ENCODE data around the gene METRN. TPM values are rescaled to one million over a fixed set of nuclear protein-coding genes. Genes with fewer than 3 reads are reported as not detected.

The METRN gene
- total and polyA plus RNA-seq, 3 donors from 2014 or later, result 21.0 to 50.6 (median 34.9) TPM

DNA sequence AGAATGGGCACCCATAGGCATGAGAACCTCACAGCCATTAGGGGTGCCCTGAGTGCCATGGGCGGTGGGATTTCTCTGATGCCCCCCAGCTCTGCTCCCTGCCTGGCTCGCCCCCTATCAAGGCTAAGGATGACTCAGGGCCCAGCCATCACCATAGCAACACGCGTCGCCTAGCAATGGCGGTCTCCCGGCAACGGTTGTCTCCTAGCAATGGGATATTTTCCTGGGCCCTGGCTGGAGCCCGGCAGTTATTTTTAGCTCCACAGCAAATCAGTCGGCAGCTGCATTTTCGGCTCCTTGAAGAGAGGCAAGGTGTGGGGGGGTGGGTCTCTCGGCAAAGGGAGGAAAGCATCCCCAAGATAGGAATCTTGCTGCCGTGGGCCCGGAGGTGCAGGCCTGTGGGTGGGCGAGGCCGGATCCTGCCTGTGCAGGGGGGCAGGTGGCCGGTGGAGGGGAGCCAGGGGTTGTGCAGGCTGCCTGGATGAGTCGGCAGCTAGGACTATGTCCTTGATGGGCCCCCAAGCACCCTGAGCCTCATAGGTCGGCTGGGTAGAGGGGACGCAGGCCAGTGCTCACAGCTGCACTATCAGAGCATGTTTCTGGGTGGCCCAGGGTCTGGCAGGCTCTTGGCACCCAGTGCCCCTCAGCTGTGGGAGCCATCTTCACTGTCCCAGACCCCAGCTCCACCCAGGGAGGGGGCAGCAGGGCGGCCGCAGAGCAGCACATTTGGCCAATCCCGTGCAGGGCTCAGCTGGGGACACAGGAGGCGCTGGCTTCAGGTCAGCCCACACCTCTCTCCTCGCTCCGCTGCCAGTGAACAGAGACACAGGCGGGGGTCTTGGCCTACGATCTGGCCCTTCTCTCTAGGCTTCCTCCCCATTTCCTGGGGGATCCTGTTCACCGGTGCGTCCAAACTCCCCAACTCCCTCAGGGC lies 5.1 kb upstream of the METRN start:
- Histone ChIP-seq H3K4me3 (no peak overlapping the region), H3K36me3 (ENCODE audit: low read depth, missing control alignments) (no peaks in the 10 kb centered on the region), H3K27ac (no peak overlapping the region), H3K9me3 (no peaks in the 10 kb centered on the region), H3K4me1 (peaks cover 12% of the 10 kb centered on the region), H3K27me3 (no peaks in the 10 kb centered on the region)
- 23 to 27% methylated on average over 14 to 30 of the region's 30 CpGs for WGBS, 2 donors
- peak; percentile 71 for DNase-seq
- TF ChIP-seq POLR2A (IDR thresholded peaks at IDR 0.05), result no peak
- no peak for TF ChIP-seq CTCF (IDR thresholded peaks at IDR 0.05)
- intact Hi-C loops (cut with DNase I; ENCODE audit: low total_unique reads), result no loop called here

DNA sequence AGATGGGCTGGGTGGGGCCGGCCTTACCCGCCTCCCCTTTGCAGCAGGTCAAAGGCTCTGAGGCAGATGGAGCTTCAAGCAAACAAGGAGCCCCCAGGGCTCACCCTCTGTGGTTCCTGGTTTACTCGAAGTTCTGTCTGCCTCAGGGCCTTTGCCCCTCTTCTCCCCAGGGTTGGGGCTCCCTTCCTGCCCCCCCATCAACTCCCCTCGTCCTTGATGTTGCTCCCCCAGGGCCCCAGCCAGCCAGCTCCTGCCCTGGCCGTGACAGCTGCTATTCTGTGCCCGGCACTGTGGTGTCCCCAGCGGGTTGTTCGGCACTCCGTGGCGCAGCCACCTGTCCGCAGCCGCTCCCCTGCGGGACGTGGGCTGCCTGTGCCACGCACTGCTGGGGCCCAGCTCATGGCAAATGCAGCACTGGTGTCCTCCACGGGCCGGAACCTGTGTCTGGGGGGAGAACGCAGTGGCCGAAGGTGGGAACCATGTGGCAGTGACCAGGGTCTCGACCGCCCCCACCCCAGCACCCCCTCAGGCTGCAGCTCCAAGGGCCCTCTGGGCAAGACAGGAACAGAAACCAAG lies 4.3 kb upstream of the METRN start:
- no peak for DNase-seq
- Histone ChIP-seq H3K4me1 (peaks cover 12% of the 10 kb centered on the region), H3K27me3 (no peaks in the 10 kb centered on the region), H3K4me3 (no peak overlapping the region), H3K27ac (no peak overlapping the region), H3K9me3 (no peaks in the 10 kb centered on the region), H3K36me3 (ENCODE audit: low read depth, missing control alignments) (no peaks in the 10 kb centered on the region)
- intact Hi-C loops (cut with DNase I; ENCODE audit: low total_unique reads), result no loop called here
- WGBS, 2 donors, result 48 to 70% methylated on average over 3 to 21 of the region's 21 CpGs
- no peak for TF ChIP-seq POLR2A (IDR thresholded peaks at IDR 0.05)
- TF ChIP-seq CTCF (IDR thresholded peaks at IDR 0.05), result no peak

GRCh38 chr16:711084-711483 lies 3.8 kb upstream of the METRN start:
- H3K27me3 ChIP-seq, result no peaks in the 10 kb centered on the region
- H3K4me3 ChIP-seq, result no peak overlapping the region
- H3K36me3 ChIP-seq (ENCODE audit: low read depth, missing control alignments), result no peaks in the 10 kb centered on the region
- H3K4me1 ChIP-seq, result peaks cover 15% of the 10 kb centered on the region
- intact Hi-C loops (cut with DNase I; ENCODE audit: low total_unique reads), result no loop called here
- TF ChIP-seq POLR2A (IDR thresholded peaks at IDR 0.05) (no peak), CTCF (IDR thresholded peaks at IDR 0.05) (no peak)
- H3K9me3 ChIP-seq, result no peaks in the 10 kb centered on the region
- 76 to 81% methylated on average over 4 to 12 of the region's 12 CpGs for WGBS, 2 donors
- H3K27ac ChIP-seq, result no peak overlapping the region
- DNase-seq, result no peak

DNA sequence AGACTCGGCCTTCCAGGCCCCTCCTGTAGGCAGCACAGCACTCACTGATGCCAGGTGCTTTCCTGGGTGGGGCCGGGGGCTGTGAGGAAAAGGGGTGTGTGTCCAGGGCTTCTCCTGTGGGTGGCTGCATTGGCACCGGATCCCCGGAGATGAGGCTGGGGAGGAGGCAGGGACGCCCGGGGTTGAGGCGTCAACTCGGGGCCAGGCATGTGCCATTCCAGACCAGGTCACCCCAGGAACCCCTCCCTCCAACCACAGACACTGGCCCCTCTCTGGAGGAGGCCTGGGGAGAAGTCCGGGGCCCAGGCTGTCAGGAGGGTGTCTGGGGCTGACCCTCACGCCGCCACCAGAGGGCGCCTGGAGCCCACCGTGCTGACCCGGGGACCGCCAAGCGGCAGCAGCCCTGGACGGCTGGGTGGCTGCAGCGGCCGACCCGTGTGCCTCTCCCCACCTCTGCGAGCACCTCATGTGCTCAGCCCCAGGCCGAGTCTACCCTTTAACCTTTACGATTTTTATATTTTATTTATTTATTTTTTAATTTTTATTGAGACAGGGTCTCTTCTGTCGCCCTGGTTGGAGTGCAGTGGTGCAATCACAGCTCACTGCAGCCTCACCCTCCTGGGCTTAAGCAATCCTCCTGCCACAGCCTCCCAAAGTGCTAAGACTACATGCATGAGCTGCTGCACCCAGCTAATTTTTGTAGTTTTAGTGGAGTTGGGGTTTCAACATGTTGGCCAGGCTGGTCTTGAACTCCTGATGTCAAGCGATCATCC lies 3.2 kb upstream of the METRN start:
- no peaks in the 10 kb centered on the region for H3K36me3 ChIP-seq (ENCODE audit: low read depth, missing control alignments)
- peak; percentile 72 for DNase-seq

More for the DNA sequence above, 3.2 kb upstream of the METRN start:
- Histone ChIP-seq H3K9me3 (no peaks in the 10 kb centered on the region), H3K27ac (no peak overlapping the region), H3K4me1 (peaks cover 22% of the 10 kb centered on the region), H3K4me3 (no peak overlapping the region), H3K27me3 (no peaks in the 10 kb centered on the region)
- peak; percentile 57 to 89 (median 82) for TF ChIP-seq CTCF (IDR thresholded peaks at IDR 0.05)
- no peak for TF ChIP-seq POLR2A (IDR thresholded peaks at IDR 0.05)
- 23 to 33% methylated on average over 18 to 25 of the region's 25 CpGs for WGBS, 2 donors
- intact Hi-C loops (cut with DNase I; ENCODE audit: low total_unique reads), result no loop called here
